ENCODE data around the gene CORO1C. TPM values are rescaled to one million over a fixed set of nuclear protein-coding genes. Genes with fewer than 3 reads are reported as not detected.
"Not testable (repeated sequence)": the region's sequence is repeated elsewhere in the genome, so short reads cannot be mapped to it uniquely, and the experiment has no call there.

The CORO1C gene
- total and polyA plus RNA-seq, 9 of the 15 experiments (the other 6 are each of a cell fraction or from before 2014, with no cell fraction given), result 55.2 to 280 (median 150) TPM

DNA sequence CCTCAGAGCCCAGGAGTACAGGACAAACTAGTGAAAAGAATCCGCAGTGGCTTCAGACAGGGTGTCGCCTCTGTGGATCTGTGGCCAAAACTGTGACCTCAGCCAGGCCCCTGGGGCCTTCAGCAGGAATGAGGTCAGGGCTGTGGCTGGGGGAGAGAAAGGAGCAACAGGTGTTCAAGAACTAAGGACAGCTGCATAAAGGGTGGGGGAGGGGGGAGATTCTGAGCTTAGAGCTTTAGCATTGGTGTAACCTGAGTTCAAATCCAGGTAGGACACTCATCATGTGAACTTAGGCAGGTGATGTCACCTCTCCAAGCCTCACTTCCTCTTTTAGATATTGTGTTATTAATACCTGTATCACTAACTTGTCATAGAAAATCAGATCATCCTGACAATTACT lies 40.9 kb upstream of the CORO1C start (continued):
- TF ChIP-seq, protein P1, sequence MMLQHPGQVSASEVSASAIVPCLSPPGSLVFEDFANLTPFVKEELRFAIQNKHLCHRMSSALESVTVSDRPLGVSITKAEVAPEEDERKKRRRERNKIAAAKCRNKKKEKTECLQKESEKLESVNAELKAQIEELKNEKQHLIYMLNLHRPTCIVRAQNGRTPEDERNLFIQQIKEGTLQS (IDR thresholded peaks at IDR 0.05), result peak; percentile 11; the same call in 1 of the 2 replicates
- TF ChIP-seq, protein P1 (CRISPR knock-in tag; conservative IDR thresholded peaks at IDR 0.05), result no peak
- TF ChIP-seq SAFB2 (IDR thresholded peaks at IDR 0.05; ENCODE audit: borderline replicate concordance, low read depth, low read length, severe bottlenecking), result no peak

DNA sequence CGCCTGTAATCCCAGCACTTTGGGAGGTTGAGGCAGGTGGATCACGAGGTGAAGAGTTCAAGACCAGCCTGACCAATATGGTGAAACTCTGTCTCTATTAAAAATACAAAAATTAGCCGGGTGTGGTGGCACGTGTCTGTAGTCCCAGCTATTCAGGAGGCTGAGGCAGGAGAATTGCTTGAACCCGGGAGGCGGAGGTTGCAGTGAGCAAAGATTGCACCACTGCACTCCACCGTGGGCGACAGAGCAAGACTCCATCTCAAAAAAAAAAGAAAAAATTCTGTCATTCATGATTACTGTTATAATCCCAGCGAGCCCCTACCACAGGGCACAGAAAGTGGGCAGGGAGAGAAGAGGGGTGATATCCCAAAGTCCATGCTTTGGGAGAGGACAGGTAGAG lies 40.5 kb upstream of the CORO1C start:
- FAIRE-seq; intact Hi-C loops (cut with micrococcal nuclease); H3K9me3 ChIP-seq (replicated peaks; ENCODE audit: control insufficient read depth, insufficient read depth, low read depth, low read length); DNase-seq (ENCODE audit: extremely low read depth in 1 of 4, low spot score in 3 of 4); H3K9me1 ChIP-seq (ENCODE audit: control insufficient read depth, insufficient read depth, low read length); H4K20me1 ChIP-seq (replicated peaks; ENCODE audit: control insufficient read depth, insufficient read depth, low read length); POLR2A ChIA-PET; H3K4me2 ChIP-seq (ENCODE audit: insufficient read depth, low read length); ATAC-seq; H3K27ac ChIP-seq (ENCODE audit: extremely low read depth, low read depth, low read length); H3K4me3 ChIP-seq; CTCF ChIA-PET (ENCODE audit: low intra/inter-chr PET ratio); BruUV-seq (replicated peaks); H3K79me2 ChIP-seq (ENCODE audit: control insufficient read depth, insufficient read depth, low read length); in situ Hi-C loops (cut with MboI); H3K36me3 ChIP-seq (ENCODE audit: control insufficient read depth, insufficient read depth, low read length); H3K27me3 ChIP-seq (ENCODE audit: control insufficient read depth in 2 of 2, insufficient read depth in 2 of 2, low read length in 2 of 2); H2AFZ ChIP-seq (ENCODE audit: low read depth, low read length): not testable (repeated sequence)
- H3K9ac ChIP-seq (ENCODE audit: insufficient read depth in 1 of 2, low read depth in 2 of 2, low read length in 2 of 2), result peak overlapping the region in 1 of 2 experiments; percentile 41; a peak in 1 of 4 replicates
- peaks cover 0 to 20% of the 10 kb centered on the region in 2 experiments; a peak in 3 of 5 replicates for H3K4me1 ChIP-seq (replicated peaks in 1 of 2; ENCODE audit: control insufficient read depth in 2 of 2, insufficient read depth in 2 of 2, low read length in 2 of 2)
- WGBS (ENCODE audit: insufficient coverage, low coverage, missing lambda C conversion rate), result 34% methylated on average over 9 of the region's 9 CpGs
